Measurements from ENCODE around the gene AFTPH.

DNA sequence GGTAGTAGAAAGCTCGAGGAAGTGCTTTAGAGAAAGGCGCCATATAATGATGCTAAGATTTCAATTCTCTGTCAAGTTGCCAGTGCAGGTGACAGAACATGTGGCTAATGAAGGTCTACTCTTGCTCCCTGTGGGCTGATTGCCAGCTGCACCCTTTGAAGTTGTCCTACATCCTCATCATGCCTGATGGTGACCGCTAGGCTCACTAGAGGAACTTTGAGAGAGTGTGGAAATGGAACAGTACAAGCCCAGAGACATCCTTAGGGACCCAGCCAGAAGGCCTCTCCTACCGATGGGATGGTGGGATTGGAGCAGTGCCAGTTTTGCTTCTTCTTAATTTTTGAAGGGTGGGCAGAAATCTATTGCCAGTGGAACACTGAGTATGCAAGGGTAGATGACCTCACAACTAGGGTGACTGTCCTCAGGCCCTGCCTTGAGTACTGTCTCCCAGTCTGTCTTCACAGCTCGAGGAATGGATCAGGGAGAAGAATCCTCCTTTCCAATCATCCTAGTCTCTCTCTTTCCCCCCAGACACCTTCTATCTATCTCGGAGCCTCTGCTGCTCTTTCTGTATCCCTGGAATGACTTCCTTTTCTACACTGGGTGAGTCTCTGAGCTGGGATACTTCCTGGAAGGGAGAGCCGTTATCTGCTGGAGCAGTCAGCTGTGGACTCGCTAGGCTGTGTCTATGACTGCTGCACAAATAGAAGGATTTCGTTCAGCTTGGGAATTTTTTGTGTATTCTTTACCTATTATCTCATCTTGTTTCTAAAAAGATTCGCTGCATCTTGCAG is 36.7 kb upstream of the AFTPH start:
- TF ChIP-seq, protein P1, sequence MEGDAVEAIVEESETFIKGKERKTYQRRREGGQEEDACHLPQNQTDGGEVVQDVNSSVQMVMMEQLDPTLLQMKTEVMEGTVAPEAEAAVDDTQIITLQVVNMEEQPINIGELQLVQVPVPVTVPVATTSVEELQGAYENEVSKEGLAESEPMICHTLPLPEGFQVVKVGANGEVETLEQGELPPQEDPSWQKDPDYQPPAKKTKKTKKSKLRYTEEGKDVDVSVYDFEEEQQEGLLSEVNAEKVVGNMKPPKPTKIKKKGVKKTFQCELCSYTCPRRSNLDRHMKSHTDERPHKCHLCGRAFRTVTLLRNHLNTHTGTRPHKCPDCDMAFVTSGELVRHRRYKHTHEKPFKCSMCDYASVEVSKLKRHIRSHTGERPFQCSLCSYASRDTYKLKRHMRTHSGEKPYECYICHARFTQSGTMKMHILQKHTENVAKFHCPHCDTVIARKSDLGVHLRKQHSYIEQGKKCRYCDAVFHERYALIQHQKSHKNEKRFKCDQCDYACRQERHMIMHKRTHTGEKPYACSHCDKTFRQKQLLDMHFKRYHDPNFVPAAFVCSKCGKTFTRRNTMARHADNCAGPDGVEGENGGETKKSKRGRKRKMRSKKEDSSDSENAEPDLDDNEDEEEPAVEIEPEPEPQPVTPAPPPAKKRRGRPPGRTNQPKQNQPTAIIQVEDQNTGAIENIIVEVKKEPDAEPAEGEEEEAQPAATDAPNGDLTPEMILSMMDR (IDR thresholded peaks at IDR 0.05): no peak
- no peak for TF ChIP-seq POLR2A (IDR thresholded peaks at IDR 0.05)

Measured in right lobe of liver (tissue), 4 donors.